HFFc6 (cell line): ENCODE results near the gene IER3. TPM values are rescaled to one million over a fixed set of nuclear protein-coding genes. Genes with fewer than 3 reads are reported as not detected.
A peak's percentile ranks its signal among the peaks of the same experiment; 100 is the strongest.
"Not testable (repeated sequence)": the region's sequence is repeated elsewhere in the genome, so short reads cannot be mapped to it uniquely, and the experiment has no call there.

ENCODE experiments used
- DNase-seq: peaks from one replicate; pipeline ENCODE4 v3.0.0-alpha.2; 2018
- H3K27ac Mint-ChIP-seq: 2 replicates; pipeline ENCODE4 v1.8.0; 2020; ENCODE audit warnings: mild to moderate bottlenecking, mixed read lengths
- H3K27me3 Mint-ChIP-seq: 2 replicates; pipeline ENCODE4 v1.8.0; 2021; ENCODE audit warnings: mild to moderate bottlenecking, moderate library complexity, mixed read lengths; ENCODE audit not compliant: insufficient read depth
- H3K36me3 Mint-ChIP-seq: 2 replicates; pipeline ENCODE4 v1.8.0; 2021; ENCODE audit warnings: low read depth, mixed read lengths
- H3K4me1 Mint-ChIP-seq: 2 replicates; pipeline ENCODE4 v1.8.0; 2020; ENCODE audit warnings: low read depth, mixed read lengths
- H3K4me3 Mint-ChIP-seq: 2 replicates; pipeline ENCODE4 v1.8.0; 2020; ENCODE audit warnings: mild to moderate bottlenecking, moderate library complexity, mixed read lengths
- H3K9me3 Mint-ChIP-seq: 2 replicates; pipeline ENCODE4 v1.8.0; 2020; ENCODE audit warnings: mild to moderate bottlenecking, mixed read lengths
- total RNA-seq, 6 experiments: library from RNA; stranded (reverse); fragmentation: NEBNext Ultra II Directional; extraction: Animal tissue kit (Norgen Biotek cat#: 25700); gene quantifications; 2 replicates in 1 of 6; 3 replicates in 5 of 6; pipeline ENCODE4 v1.2.3, GENCODE V29; 2021
- TF ChIP-seq, protein P1 (sequence below): fragments of 200-600 bp; sonication (generic); IDR thresholded peaks from 2 replicates; pipeline ENCODE4 v1.5.0; 2021; ENCODE audit warnings: antibody characterized with exemption, mild to moderate bottlenecking

Gene IER3
- total RNA-seq, 6 experiments from 2014 or later, result 38.1 to 62.4 (median 60.2) TPM

DNA sequence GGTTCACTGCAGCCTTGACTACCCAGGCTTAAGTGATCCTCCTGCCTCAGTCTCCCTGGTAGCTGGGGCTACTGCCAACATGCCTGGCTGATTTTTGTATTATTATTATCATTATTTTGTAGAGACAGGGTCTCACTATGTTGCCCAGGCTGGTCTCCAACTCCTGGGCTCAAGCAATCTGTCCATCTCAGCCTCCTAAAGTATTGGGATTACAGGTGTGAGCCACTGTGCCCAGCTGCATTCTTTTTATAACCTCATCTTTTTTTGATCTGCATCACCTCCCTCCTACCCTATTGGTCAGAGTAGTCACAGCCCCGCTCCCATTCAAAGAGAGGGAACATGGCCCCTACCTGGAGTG is 23.6 kb upstream of the IER3 start:
- H3K27me3 Mint-ChIP-seq, result peaks cover 2% of the 10 kb centered on the region; the same call in 1 of the 2 replicates
- H3K9me3 Mint-ChIP-seq, result no peaks in the 10 kb centered on the region
- H3K27ac Mint-ChIP-seq, result peak overlapping the region; percentile 99
- DNase-seq, result no peak
- peaks cover 5% of the 10 kb centered on the region for H3K36me3 Mint-ChIP-seq
- TF ChIP-seq, protein P1, sequence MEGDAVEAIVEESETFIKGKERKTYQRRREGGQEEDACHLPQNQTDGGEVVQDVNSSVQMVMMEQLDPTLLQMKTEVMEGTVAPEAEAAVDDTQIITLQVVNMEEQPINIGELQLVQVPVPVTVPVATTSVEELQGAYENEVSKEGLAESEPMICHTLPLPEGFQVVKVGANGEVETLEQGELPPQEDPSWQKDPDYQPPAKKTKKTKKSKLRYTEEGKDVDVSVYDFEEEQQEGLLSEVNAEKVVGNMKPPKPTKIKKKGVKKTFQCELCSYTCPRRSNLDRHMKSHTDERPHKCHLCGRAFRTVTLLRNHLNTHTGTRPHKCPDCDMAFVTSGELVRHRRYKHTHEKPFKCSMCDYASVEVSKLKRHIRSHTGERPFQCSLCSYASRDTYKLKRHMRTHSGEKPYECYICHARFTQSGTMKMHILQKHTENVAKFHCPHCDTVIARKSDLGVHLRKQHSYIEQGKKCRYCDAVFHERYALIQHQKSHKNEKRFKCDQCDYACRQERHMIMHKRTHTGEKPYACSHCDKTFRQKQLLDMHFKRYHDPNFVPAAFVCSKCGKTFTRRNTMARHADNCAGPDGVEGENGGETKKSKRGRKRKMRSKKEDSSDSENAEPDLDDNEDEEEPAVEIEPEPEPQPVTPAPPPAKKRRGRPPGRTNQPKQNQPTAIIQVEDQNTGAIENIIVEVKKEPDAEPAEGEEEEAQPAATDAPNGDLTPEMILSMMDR, result no peak
- no peak overlapping the region for H3K4me3 Mint-ChIP-seq
- peaks cover 85% of the 10 kb centered on the region for H3K4me1 Mint-ChIP-seq

DNA sequence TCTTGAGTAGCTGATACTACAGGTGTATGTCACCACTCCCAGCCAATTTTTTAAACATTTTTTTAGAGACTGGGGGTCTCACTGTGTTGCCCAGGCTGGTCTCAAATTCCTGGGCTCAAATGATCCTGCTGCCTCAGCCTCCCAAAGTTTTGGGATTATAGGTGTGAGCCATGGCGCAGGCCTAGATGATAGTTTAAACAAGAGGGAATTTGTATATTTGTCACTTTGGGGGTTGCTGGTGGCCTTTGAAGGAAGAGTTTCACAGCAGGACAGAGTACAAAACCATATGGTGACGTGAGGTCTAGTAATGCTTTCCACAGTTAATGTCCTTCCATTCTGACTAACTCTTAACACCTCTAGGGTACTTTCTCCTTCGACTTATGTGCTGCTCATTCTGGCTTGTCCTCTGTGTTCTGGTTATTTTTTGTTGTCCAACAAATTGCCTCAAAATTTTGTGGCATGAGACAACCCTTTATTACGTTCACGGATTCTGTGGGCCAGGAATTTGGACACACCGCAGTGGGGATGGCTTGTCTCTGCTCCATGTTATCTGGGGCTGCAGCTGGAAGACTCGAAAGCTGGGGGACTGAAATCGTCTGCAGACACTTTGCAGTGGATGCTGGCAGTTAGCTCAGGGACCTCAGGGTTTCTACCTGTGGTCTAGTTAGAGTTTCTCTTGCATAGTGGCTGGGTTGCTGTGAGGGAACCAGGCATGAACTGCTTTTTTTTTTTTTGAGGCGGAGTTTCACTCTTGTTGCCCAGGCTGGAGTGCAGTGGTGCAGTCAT is 23.0 kb upstream of the IER3 start:
- no peak overlapping the region for H3K4me3 Mint-ChIP-seq
- H3K27me3 Mint-ChIP-seq, result peaks cover 2% of the 10 kb centered on the region; the same call in 1 of the 2 replicates
- H3K36me3 Mint-ChIP-seq, result peaks cover 5% of the 10 kb centered on the region
- H3K4me1 Mint-ChIP-seq, result peaks cover 80% of the 10 kb centered on the region
- H3K9me3 Mint-ChIP-seq, result no peaks in the 10 kb centered on the region
- TF ChIP-seq, protein P1, result no peak
- peak overlapping the region; percentile 2; the same call in 1 of the 2 replicates for H3K27ac Mint-ChIP-seq
- no peak for DNase-seq

DNA sequence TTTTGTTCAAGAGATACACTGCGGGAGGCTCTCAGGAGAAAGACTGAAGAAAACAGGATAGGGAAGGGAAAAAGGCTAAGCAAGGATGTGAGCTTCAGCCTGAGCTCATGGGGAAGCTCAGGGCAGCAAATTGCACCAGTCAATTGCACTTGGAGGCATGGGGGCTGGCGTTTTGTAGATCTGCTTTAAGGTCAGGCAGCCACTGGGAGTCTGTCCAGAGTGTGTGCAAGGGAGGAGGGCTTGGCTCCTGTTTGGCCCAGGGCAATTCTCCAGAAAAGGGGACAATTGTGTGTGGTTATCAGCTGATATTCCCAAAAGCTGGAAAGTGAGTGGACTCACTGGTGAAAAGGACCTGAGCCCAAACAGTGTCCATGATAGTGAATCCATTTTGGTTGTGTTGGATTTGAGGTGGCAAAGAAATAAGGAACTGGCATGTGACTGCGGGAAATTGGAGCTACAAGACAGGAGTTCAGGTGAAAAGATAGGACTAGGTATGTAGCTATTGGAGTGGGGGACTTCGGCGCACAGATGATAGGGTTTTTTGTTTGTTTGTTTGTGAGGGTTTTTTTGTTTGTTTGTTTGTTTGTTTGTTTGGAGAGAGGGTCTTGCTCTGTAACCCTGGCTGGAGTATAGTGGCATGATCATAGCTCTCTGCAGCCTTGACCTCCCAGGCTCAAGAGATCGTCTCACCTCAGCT is 22.3 kb upstream of the IER3 start:
- DNase-seq, result no peak
- Mint-ChIP-seq H3K27me3 (peaks cover 2% of the 10 kb centered on the region; the same call in 1 of the 2 replicates), H3K4me1 (peaks cover 78% of the 10 kb centered on the region), H3K27ac (peak overlapping the region; percentile 30; the same call in 1 of the 2 replicates), H3K36me3 (no peaks in the 10 kb centered on the region), H3K4me3 (no peak overlapping the region), H3K9me3 (no peaks in the 10 kb centered on the region)
- TF ChIP-seq, protein P1, result no peak

DNA sequence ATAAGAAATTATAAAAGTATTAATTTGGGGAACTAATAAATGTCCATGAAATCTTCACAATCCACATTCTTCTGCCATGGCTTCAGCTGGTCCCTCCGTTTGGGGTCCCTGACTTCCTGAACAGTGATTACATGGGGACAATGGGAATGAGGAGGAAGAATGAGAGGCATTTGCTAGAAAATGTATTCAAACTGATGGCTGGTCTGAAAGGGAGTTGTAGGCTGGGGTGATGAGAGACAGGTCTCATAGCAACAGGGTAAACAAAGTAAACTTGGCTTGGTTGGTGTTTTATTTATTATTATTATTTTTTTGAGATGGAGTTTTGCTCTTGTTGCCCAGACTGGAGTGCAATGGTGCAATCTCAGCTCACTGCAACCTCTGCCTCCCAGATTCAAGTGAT is 21.1 kb upstream of the IER3 start:
- not testable (repeated sequence) for H3K27ac Mint-ChIP-seq, H3K4me3 Mint-ChIP-seq, H3K9me3 Mint-ChIP-seq, DNase-seq, H3K27me3 Mint-ChIP-seq, H3K36me3 Mint-ChIP-seq
- peaks cover 82% of the 10 kb centered on the region for H3K4me1 Mint-ChIP-seq

DNA sequence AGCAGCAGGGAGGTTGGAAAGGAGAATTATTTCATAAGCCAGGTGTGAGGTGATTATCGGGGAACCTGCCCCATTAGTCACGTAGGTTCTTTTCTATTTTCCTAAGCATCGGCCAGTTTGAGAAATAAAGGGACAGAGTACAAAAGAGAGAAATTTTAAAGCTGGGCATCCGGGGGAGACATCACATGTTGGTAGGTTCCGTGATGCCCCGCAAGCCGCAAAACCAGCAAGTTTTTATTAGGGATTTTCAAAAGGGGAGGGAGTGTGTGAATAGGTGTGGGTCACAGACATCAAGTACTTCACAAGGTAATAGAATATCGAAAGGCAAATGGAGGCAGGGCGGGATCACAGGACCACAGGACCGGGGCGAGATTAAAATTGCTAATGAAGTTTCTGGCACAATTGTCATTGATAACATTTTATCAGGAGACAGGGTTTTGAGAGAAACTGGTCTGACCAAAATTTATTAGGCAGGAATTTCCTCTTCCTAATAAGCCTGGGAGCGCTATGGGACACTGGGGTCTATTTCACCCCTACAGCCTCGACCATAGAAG is 20.2 kb upstream of the IER3 start:
- H3K9me3 Mint-ChIP-seq, H3K27me3 Mint-ChIP-seq, H3K36me3 Mint-ChIP-seq, DNase-seq: not testable (repeated sequence)
- Mint-ChIP-seq H3K4me3 (0 out of 2 replicates have a peak overlapping the region, but pooled peaks have one; percentile 4), H3K4me1 (peaks cover 82% of the 10 kb centered on the region), H3K27ac (peak overlapping the region; percentile 70)

DNA sequence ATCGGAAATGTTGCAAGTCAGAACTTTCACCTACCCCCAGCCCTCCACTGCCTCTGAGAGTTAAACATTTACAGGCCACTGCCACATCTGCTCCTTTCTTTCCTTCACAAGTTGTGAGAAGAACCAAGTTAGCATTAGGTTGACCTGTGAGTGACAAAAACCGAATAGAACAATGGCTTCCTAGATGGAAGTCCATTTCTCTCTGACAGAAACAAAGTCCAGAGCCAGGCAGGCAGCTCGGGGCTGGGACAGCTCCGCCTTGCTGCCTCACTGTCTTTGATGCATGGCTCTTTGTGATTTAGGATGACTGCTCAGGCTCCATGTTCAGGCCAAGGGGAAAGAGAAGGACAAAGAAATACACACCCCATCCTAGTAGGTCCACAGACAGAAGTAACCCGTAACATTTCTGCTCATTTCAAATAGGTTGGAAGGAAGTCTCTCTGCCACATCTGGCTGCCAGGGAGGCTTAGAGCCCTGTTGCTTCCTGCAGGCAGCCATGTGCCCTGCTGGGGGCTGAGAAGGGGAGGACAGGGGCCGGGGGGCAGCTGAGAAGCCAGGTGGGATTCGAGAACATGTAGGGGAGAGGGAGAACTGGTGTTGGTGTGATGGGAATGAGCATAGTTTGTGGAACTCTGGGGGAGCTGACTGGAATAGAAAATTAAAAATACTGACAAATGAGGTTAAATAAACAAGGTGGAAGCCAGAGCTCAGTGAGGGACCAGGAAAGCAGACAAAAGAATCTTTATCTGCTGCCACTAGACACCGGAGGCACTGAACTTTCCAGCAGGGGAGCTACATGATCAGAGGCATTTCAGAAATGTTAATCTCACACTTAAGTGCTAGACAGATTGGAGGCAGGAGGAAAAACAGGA is 19.5 kb upstream of the IER3 start:
- peak overlapping the region; percentile 70 for H3K27ac Mint-ChIP-seq
- H3K36me3 Mint-ChIP-seq, result no peaks in the 10 kb centered on the region
- H3K4me3 Mint-ChIP-seq, result 0 out of 2 replicates have a peak overlapping the region, but pooled peaks have one; percentile 4

More for the DNA sequence above, 19.5 kb upstream of the IER3 start:
- DNase-seq, result no peak
- TF ChIP-seq, protein P1, result peak; percentile 28; the same call in 1 of the 2 replicates
- Mint-ChIP-seq H3K4me1 (peaks cover 82% of the 10 kb centered on the region), H3K27me3 (peaks cover 2% of the 10 kb centered on the region; the same call in 1 of the 2 replicates), H3K9me3 (no peaks in the 10 kb centered on the region)
